Keratinocyte (primary cell): ENCODE results near the gene NECTIN2. TPM values are rescaled to one million over a fixed set of nuclear protein-coding genes. Genes with fewer than 3 reads are reported as not detected.
"Not testable (repeated sequence)": the region's sequence is repeated elsewhere in the genome, so short reads cannot be mapped to it uniquely, and the experiment has no call there.

Experiments
- DNase-seq: peaks from one replicate; pipeline ENCODE4 v3.0.0-alpha.2; 2011; ENCODE audit warnings: low read depth, missing footprints, low spot score
- FAIRE-seq: peaks from 2 replicates; lab custom pipeline; 2011; peaks lifted over from hg19 to GRCh38; lab: Jason Lieb, UNC
- H2AFZ ChIP-seq: 2 replicates; pipeline ENCODE4 v1.6.0; 2012; ENCODE audit warnings: low read length, control low read depth, inconsistent platforms; ENCODE audit not compliant: control insufficient read depth
- H3K27ac ChIP-seq: 2 replicates; pipeline ENCODE4 v1.5.1; 2011; ENCODE audit warnings: low read length; ENCODE audit not compliant: control insufficient read depth, insufficient read depth
- H3K27me3 ChIP-seq: 3 replicates; pipeline ENCODE4 v1.6.0; 2011; ENCODE audit warnings: low read length; ENCODE audit not compliant: control insufficient read depth, insufficient read depth; ENCODE audit errors: extremely low read depth
- H3K36me3 ChIP-seq, 2 experiments: 2 replicates in 1 of 2; 3 replicates in 1 of 2; pipeline ENCODE4 v1.5.1; 2011; ENCODE audit warnings: low read length in 2 of 2, mild to moderate bottlenecking in 1 of 2; ENCODE audit not compliant: control insufficient read depth in 2 of 2, insufficient read depth in 2 of 2; ENCODE audit errors: extremely low read depth in 1 of 2
- H3K4me1 ChIP-seq: 3 replicates; pipeline ENCODE4 v1.5.1; 2011; ENCODE audit warnings: low read length; ENCODE audit not compliant: control insufficient read depth, insufficient read depth; ENCODE audit errors: extremely low read depth
- H3K4me2 ChIP-seq: 3 replicates; pipeline ENCODE4 v1.6.0; 2011; ENCODE audit warnings: low read depth, low read length; ENCODE audit not compliant: control insufficient read depth, insufficient read depth; ENCODE audit errors: extremely low read depth
- H3K4me3 ChIP-seq, 3 experiments: fragments of 200-600 bp in 1 of 3; sonication (generic) in 1 of 3; 2 replicates in 2 of 3; 3 replicates in 1 of 3; pipeline ENCODE4 v1.5.1; 2011 to 2016; ENCODE audit warnings: low read length in 3 of 3, mild to moderate bottlenecking in 3 of 3, control low read depth in 2 of 3, inconsistent platforms in 1 of 3, low read depth in 1 of 3, mixed read lengths in 1 of 3, mixed run types in 1 of 3, moderate library complexity in 1 of 3; ENCODE audit not compliant: control insufficient read depth in 2 of 3, insufficient read depth in 2 of 3; ENCODE audit errors: extremely low read depth in 1 of 3
- H3K79me2 ChIP-seq: 2 replicates; pipeline ENCODE4 v1.6.0; 2012; ENCODE audit warnings: low read length; ENCODE audit not compliant: control insufficient read depth, insufficient read depth
- H3K9ac ChIP-seq: 3 replicates; pipeline ENCODE4 v1.6.0; 2011; ENCODE audit warnings: low read length; ENCODE audit not compliant: control insufficient read depth, insufficient read depth; ENCODE audit errors: extremely low read depth
- H3K9me1 ChIP-seq: 3 replicates; pipeline ENCODE4 v1.6.0; 2011; ENCODE audit warnings: low read length; ENCODE audit not compliant: control insufficient read depth, insufficient read depth; ENCODE audit errors: extremely low read depth
- H3K9me3 ChIP-seq: 2 replicates; pipeline ENCODE4 v1.5.1; 2012; ENCODE audit warnings: low read depth, low read length; ENCODE audit not compliant: control insufficient read depth
- H4K20me1 ChIP-seq: 3 replicates; pipeline ENCODE4 v1.6.0; 2011; ENCODE audit warnings: low read length; ENCODE audit not compliant: control insufficient read depth, insufficient read depth; ENCODE audit errors: extremely low read depth
- CTCF ChIP-seq, 3 experiments: IDR thresholded peaks in 1 of 3; conservative IDR thresholded peaks in 1 of 3; optimal IDR thresholded peaks in 1 of 3; 2 replicates in 2 of 3; 3 replicates in 1 of 3; pipeline versions ENCODE3 to v1.5.1; 2011; ENCODE audit warnings: low read length in 3 of 3, mild to moderate bottlenecking in 3 of 3, moderate library complexity in 2 of 3, control low read depth in 1 of 3, inconsistent platforms in 1 of 3; ENCODE audit not compliant: insufficient read depth in 2 of 3; ENCODE audit errors: extremely low read depth in 1 of 3
- EZH2 ChIP-seq: IDR thresholded peaks from one replicate; pipeline ENCODE4 v1.6.1; 2012; ENCODE audit warnings: inconsistent platforms, mild to moderate bottlenecking, low read length, moderate library complexity
- dilution Hi-C: fragments of 300-500 bp; cut with MboI; formaldehyde crosslinking; loops from one replicate; pipeline ENCODE4 v1.7.0; 2020; ENCODE audit warnings: low sequenced_read_pairs; ENCODE audit not compliant: extremely low pct_ligation_motif_present
- polyA plus RNA-seq, 5 experiments: library from polyadenylated mRNA; depleted of rRNA in 3 of 5; stranded (reverse) in 3 of 5; stranded (forward) in 1 of 5; unstranded in 1 of 5; fragments of >200 nt; gene quantifications; 1 replicate in 1 of 5; 2 replicates in 3 of 5; 3 replicates in 1 of 5; pipeline versions ENCODE4 v1.2.1 to v1.2.3, GENCODE V29; 2011 to 2012; ENCODE audit warnings: missing spikeins in 2 of 5, low read depth in 1 of 5, low replicate concordance in 1 of 5

Gene NECTIN2
- polyA plus RNA-seq, 1 donor (not counting 4 experiments of a cell fraction or from before 2014, with no cell fraction given) = 26.8 TPM

- dilution Hi-C loops = no loop called here
- H3K9me3 ChIP-seq = no peaks in the 10 kb centered on the region
Measured at GRCh38 chr19:44823373-44823698, 22.8 kb upstream of the NECTIN2 start.

DNA sequence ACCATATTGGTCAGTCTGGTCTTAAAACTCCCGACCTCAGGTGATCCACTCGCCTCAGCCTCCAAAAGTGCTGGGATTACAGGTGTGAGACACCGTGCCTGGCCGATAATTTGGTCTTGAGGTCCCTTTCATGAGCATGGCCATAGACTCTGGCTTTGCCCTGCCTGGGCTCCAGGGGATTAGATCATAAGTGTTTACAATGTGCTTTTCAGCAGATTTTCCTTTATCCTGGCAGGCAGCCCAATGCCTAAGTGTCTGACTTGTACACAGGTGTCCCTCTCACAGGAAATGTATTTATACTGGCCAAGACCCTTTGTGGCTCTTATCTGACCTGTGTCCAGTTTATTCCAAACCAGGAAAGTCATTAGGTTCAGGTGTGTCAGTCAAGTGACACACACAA, 21.3 kb upstream of the NECTIN2 start:
- DNase-seq (no peak), FAIRE-seq (no peak)
- dilution Hi-C loops = no loop called here
- no peaks in the 10 kb centered on the region for H3K9me1 ChIP-seq
- H3K79me2 ChIP-seq = no peaks in the 10 kb centered on the region
- H3K4me2 ChIP-seq = no peak overlapping the region
- H4K20me1 ChIP-seq = no peaks in the 10 kb centered on the region
- H3K4me1 ChIP-seq = no peaks in the 10 kb centered on the region
- H2AFZ ChIP-seq = no peak overlapping the region
- no peak overlapping the region for H3K9ac ChIP-seq
- TF ChIP-seq EZH2 = no peak
- no peak for TF ChIP-seq CTCF (optimal IDR thresholded peaks at IDR 0.05 in 1 of 3, IDR thresholded peaks at IDR 0.05 in 1 of 3, conservative IDR thresholded peaks at IDR 0.05 in 1 of 3; ENCODE audit: extremely low read depth in 1 of 3, insufficient read depth in 2 of 3, low read length in 3 of 3)
- no peaks in the 10 kb centered on the region for H3K36me3 ChIP-seq
- no peak overlapping the region for H3K4me3 ChIP-seq
- peaks cover 17% of the 10 kb centered on the region for H3K27me3 ChIP-seq
- no peaks in the 10 kb centered on the region for H3K9me3 ChIP-seq
- H3K27ac ChIP-seq = no peak overlapping the region

More at GRCh38 chr19:44823373-44823698, 22.8 kb upstream of the NECTIN2 start:
- Histone ChIP-seq H3K79me2 (no peaks in the 10 kb centered on the region), H3K4me2 (no peak overlapping the region), H4K20me1 (no peaks in the 10 kb centered on the region), H3K4me1 (no peaks in the 10 kb centered on the region), H3K9me1 (no peaks in the 10 kb centered on the region), H3K9ac (no peak overlapping the region), H3K27ac (no peak overlapping the region), H3K4me3 (no peak overlapping the region), H3K27me3 (peaks cover 17% of the 10 kb centered on the region), H3K36me3 (peaks cover 0 to 8% of the 10 kb centered on the region in 2 experiments), H2AFZ (no peak overlapping the region)
- no peak for TF ChIP-seq CTCF (optimal IDR thresholded peaks at IDR 0.05 in 1 of 3, IDR thresholded peaks at IDR 0.05 in 1 of 3, conservative IDR thresholded peaks at IDR 0.05 in 1 of 3; ENCODE audit: extremely low read depth in 1 of 3, insufficient read depth in 2 of 3, low read length in 3 of 3)
- no peak for FAIRE-seq
- DNase-seq = no peak

DNA sequence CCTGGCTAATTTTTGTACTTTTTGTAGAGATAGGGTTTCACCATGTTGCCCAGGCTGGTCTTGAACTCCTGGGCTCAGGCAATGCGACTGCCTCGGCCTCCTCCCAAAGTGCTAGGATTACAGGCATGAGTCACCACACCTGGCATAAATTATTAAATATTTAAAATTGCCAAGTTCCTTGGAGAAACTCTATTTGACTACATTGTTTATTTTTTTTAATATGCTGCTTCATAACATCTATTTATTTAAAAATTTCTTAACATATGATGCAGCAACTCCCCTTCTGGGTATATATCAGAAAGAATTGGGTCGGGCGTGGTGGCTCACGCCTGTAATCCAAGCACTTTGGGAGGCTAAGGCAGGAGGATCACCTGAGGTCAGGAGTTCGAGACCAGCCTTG, 13.2 kb upstream of the NECTIN2 start:
- H3K9ac ChIP-seq, H3K27ac ChIP-seq, dilution Hi-C loops, H3K9me1 ChIP-seq, H3K27me3 ChIP-seq, H3K79me2 ChIP-seq, H3K4me1 ChIP-seq, H3K4me2 ChIP-seq, H2AFZ ChIP-seq, H3K36me3 ChIP-seq, H3K9me3 ChIP-seq, H4K20me1 ChIP-seq, H3K4me3 ChIP-seq, FAIRE-seq, DNase-seq: not testable (repeated sequence)

GRCh38 chr19:44834399-44834798, 11.7 kb upstream of the NECTIN2 start:
- H2AFZ ChIP-seq, H3K79me2 ChIP-seq, dilution Hi-C loops, DNase-seq, H3K27ac ChIP-seq, H3K4me3 ChIP-seq, H3K9me3 ChIP-seq, H4K20me1 ChIP-seq, H3K4me1 ChIP-seq, FAIRE-seq, H3K4me2 ChIP-seq, H3K27me3 ChIP-seq, H3K9me1 ChIP-seq, H3K36me3 ChIP-seq, H3K9ac ChIP-seq: not testable (repeated sequence)
